Bronchial epithelial cell (primary cell): ENCODE data around the gene SUV39H2. TPM values are rescaled to one million over a fixed set of nuclear protein-coding genes. Genes with fewer than 3 reads are reported as not detected.
"Not testable (repeated sequence)": the region's sequence is repeated elsewhere in the genome, so short reads cannot be mapped to it uniquely, and the experiment has no call there.

Source experiments
- DNase-seq: peaks from one replicate; pipeline ENCODE4 v3.0.0-alpha.2; 2010; ENCODE audit warnings: low read depth
- FAIRE-seq: peaks from 2 replicates; lab custom pipeline; 2011; peaks lifted over from hg19 to GRCh38; lab: Jason Lieb, UNC
- H3K27me3 ChIP-seq: 2 replicates; pipeline ENCODE4 v1.5.1; 2011; ENCODE audit warnings: low read length; ENCODE audit not compliant: control insufficient read depth, insufficient read depth
- H3K36me3 ChIP-seq: 2 replicates; pipeline ENCODE4 v1.5.1; 2011; ENCODE audit warnings: low read length; ENCODE audit not compliant: control insufficient read depth, insufficient read depth
- H3K4me3 ChIP-seq: 2 replicates; pipeline ENCODE4 v1.5.1; 2011; ENCODE audit warnings: mild to moderate bottlenecking, low read depth, low read length, control low read depth
- CTCF ChIP-seq: IDR thresholded peaks from 2 replicates; pipeline ENCODE4 v1.5.1; 2011; ENCODE audit warnings: mild to moderate bottlenecking, moderate library complexity, low read length, control low read depth, inconsistent platforms; ENCODE audit not compliant: insufficient read depth, severe bottlenecking
- total RNA-seq: library from RNA; depleted of rRNA; stranded (reverse); fragments of >200 nt; gene quantifications from 2 replicates; pipeline ENCODE4 v1.2.1, GENCODE V29; 2014

Gene SUV39H2
- total RNA-seq, 1 donor from 2014 or later, result 7.4 TPM

- peaks cover 1% of the 10 kb centered on the region for H3K36me3 ChIP-seq
- TF ChIP-seq CTCF, result no peak
- no peak for FAIRE-seq
- H3K27me3 ChIP-seq, result no peaks in the 10 kb centered on the region
- no peak for DNase-seq
- no peak overlapping the region for H3K4me3 ChIP-seq
Measured at GRCh38 chr10:14855453-14855852, 23.2 kb upstream of the SUV39H2 start.

GRCh38 chr10:14858338-14858960 lies 20.2 kb upstream of the SUV39H2 start:
- no peak for TF ChIP-seq CTCF
- no peaks in the 10 kb centered on the region for H3K27me3 ChIP-seq
- peaks cover 1% of the 10 kb centered on the region for H3K36me3 ChIP-seq
- FAIRE-seq, result no peak
- no peak for DNase-seq
- no peak overlapping the region for H3K4me3 ChIP-seq

- Histone ChIP-seq H3K36me3 (peaks cover 1% of the 10 kb centered on the region), H3K27me3 (no peaks in the 10 kb centered on the region), H3K4me3 (no peak overlapping the region)
- DNase-seq (no peak), FAIRE-seq (no peak)
- TF ChIP-seq CTCF, result no peak
Measured at GRCh38 chr10:14859043-14859442, 19.6 kb upstream of the SUV39H2 start.

GRCh38 chr10:14859775-14860174 lies 18.9 kb upstream of the SUV39H2 start:
- no peak overlapping the region for H3K4me3 ChIP-seq
- peaks cover 1% of the 10 kb centered on the region for H3K36me3 ChIP-seq
- FAIRE-seq (no peak), DNase-seq (no peak)
- no peaks in the 10 kb centered on the region for H3K27me3 ChIP-seq
- TF ChIP-seq CTCF, result no peak

- Histone ChIP-seq H3K27me3 (no peaks in the 10 kb centered on the region), H3K4me3 (no peak overlapping the region), H3K36me3 (peaks cover 1% of the 10 kb centered on the region)
- no peak for DNase-seq
- no peak for TF ChIP-seq CTCF
- no peak for FAIRE-seq
Measured at GRCh38 chr10:14860791-14861190, 17.9 kb upstream of the SUV39H2 start.

- H3K36me3 ChIP-seq, DNase-seq, H3K27me3 ChIP-seq, FAIRE-seq, H3K4me3 ChIP-seq: not testable (repeated sequence)
Measured at GRCh38 chr10:14864466-14864865, 14.2 kb upstream of the SUV39H2 start.

GRCh38 chr10:14864871-14865270 lies 13.8 kb upstream of the SUV39H2 start:
- H3K27me3 ChIP-seq, FAIRE-seq, H3K4me3 ChIP-seq, H3K36me3 ChIP-seq, DNase-seq: not testable (repeated sequence)
